ENCODE data around the gene GAR1. TPM values are rescaled to one million over a fixed set of nuclear protein-coding genes. Genes with fewer than 3 reads are reported as not detected.
"Not testable (repeated sequence)": the region's sequence is repeated elsewhere in the genome, so short reads cannot be mapped to it uniquely, and the experiment has no call there.

GAR1 gene
- 36.6 TPM for polyA plus RNA-seq (2013, experiment 1 of 2)
- 40.2 TPM for polyA plus RNA-seq (2013, experiment 2 of 2)

GRCh38 chr4:109815151-109816081 is at the start of gene GAR1:
TSS of gene GAR1 (plus strand) at chr4:109815762. CDS start at chr4:109816165, 403 bp downstream.
- Histone ChIP-seq H3K79me1 (replicated peaks; ENCODE audit: low read length, poor library complexity, severe bottlenecking) (peaks cover 8% of the 10 kb centered on the region), H2BK5ac (ENCODE audit: low read depth, low read length, poor library complexity, severe bottlenecking) (peak within 1 kb of the TSS; percentile 39), H3K36me3 (ENCODE audit: control insufficient read depth in 1 of 2, insufficient read depth in 2 of 2, low read depth in 1 of 2, low read length in 2 of 2) (peaks cover 3 to 28% of the 10 kb centered on the region in 2 experiments), H3K27ac (ENCODE audit: low read length, poor library complexity, severe bottlenecking) (peak within 1 kb of the TSS; percentile 86), H2BK12ac (ENCODE audit: low read length in 2 of 2) (peak within 1 kb of the TSS; percentile 37 to 77), H3K4ac (ENCODE audit: low read depth in 1 of 2, low read length in 2 of 2) (peak within 1 kb of the TSS; percentile 75 to 97), H3K4me2 (ENCODE audit: low read length, poor library complexity, severe bottlenecking) (peak within 1 kb of the TSS; percentile 94), H3K18ac (ENCODE audit: low read depth in 1 of 2, low read length in 2 of 2) (peak within 1 kb of the TSS; percentile 59 to 86), H4K91ac (ENCODE audit: low read length) (peak within 1 kb of the TSS; percentile 34), H4K8ac (ENCODE audit: low read length) (peak within 1 kb of the TSS; percentile 52), H3K4me3 (ENCODE audit: insufficient read depth in 1 of 2, low read depth in 1 of 2, low read length in 2 of 2) (peak within 1 kb of the TSS; percentile 97 to 100), H2BK15ac (ENCODE audit: low read depth, poor library complexity, severe bottlenecking) (no peak within 1 kb of the TSS), H3K9ac (ENCODE audit: low read length) (peak within 1 kb of the TSS; percentile 98), H3K4me1 (ENCODE audit: control insufficient read depth, insufficient read depth, low read depth, low read length) (no peaks in the 10 kb centered on the region), H3K14ac (ENCODE audit: low read length in 2 of 2) (peak within 1 kb of the TSS in 1 of 2 experiments; percentile 95), H2AFZ (ENCODE audit: low read depth, low read length) (peak within 1 kb of the TSS; percentile 91), H2BK120ac (ENCODE audit: low read depth, low read length) (no peak within 1 kb of the TSS), H3K23ac (ENCODE audit: low read length in 2 of 2) (no peak within 1 kb of the TSS), H3K27me3 (ENCODE audit: control insufficient read depth in 1 of 2, insufficient read depth in 1 of 2, low read length in 2 of 2) (no peaks in the 10 kb centered on the region), H2AK5ac (ENCODE audit: low read length, severe bottlenecking) (peak within 1 kb of the TSS; percentile 54), H3K9me3 (ENCODE audit: control insufficient read depth, low read length) (no peaks in the 10 kb centered on the region)
- DNase-seq, result peak; percentile 95
- under 1% methylated on average over 53 of the region's 53 CpGs for WGBS

GRCh38 chr4:109782092-109782491 is 33.5 kb upstream of the GAR1 start:
- not testable (repeated sequence) for H3K79me1 ChIP-seq (replicated peaks; ENCODE audit: low read length, poor library complexity, severe bottlenecking); H2AK5ac ChIP-seq (ENCODE audit: low read length, severe bottlenecking); H3K27ac ChIP-seq (ENCODE audit: low read length, poor library complexity, severe bottlenecking); H2BK5ac ChIP-seq (ENCODE audit: low read depth, low read length, poor library complexity, severe bottlenecking); H3K4me3 ChIP-seq (ENCODE audit: insufficient read depth in 1 of 2, low read depth in 1 of 2, low read length in 2 of 2); H3K36me3 ChIP-seq (ENCODE audit: control insufficient read depth in 1 of 2, insufficient read depth in 2 of 2, low read depth in 1 of 2, low read length in 2 of 2); H3K4me2 ChIP-seq (ENCODE audit: low read length, poor library complexity, severe bottlenecking); H3K9ac ChIP-seq (ENCODE audit: low read length); H3K4ac ChIP-seq (ENCODE audit: low read depth in 1 of 2, low read length in 2 of 2); H4K91ac ChIP-seq (ENCODE audit: low read length); H2AFZ ChIP-seq (ENCODE audit: low read depth, low read length); H2BK12ac ChIP-seq (ENCODE audit: low read length in 2 of 2); H2BK120ac ChIP-seq (ENCODE audit: low read depth, low read length); H3K14ac ChIP-seq (ENCODE audit: low read length in 2 of 2); H3K27me3 ChIP-seq (ENCODE audit: control insufficient read depth in 1 of 2, insufficient read depth in 1 of 2, low read length in 2 of 2); H3K9me3 ChIP-seq (ENCODE audit: control insufficient read depth, low read length); DNase-seq; H4K8ac ChIP-seq (ENCODE audit: low read length); H2BK15ac ChIP-seq (ENCODE audit: low read depth, poor library complexity, severe bottlenecking); H3K18ac ChIP-seq (ENCODE audit: low read depth in 1 of 2, low read length in 2 of 2); H3K4me1 ChIP-seq (ENCODE audit: control insufficient read depth, insufficient read depth, low read depth, low read length); H3K23ac ChIP-seq (ENCODE audit: low read length in 2 of 2)
- WGBS, result no CpG with 5 or more reads among the region's 2 CpGs

DNA sequence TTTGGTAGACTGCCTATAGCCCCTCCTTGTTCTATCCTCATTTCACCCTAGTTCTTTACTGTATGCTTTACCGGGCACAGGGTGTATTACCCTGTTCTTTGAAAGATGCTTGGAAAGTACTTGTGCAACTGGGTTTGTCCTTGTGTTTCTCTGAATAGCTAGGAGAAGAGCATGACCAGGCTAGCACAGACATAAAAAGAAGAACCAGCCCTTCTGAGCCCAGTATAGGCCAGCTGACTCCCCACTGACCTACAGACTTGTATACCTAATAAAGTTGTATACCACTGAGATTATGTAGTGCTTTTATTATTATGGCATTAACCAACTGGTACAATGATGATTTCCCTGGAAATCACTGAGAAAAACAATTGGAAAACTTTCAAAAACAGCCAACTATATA is 28.7 kb upstream of the GAR1 start:
- Histone ChIP-seq H2AK5ac (ENCODE audit: low read length, severe bottlenecking) (no peak overlapping the region), H3K4ac (ENCODE audit: low read depth in 1 of 2, low read length in 2 of 2) (no peak overlapping the region), H3K27me3 (ENCODE audit: control insufficient read depth in 1 of 2, insufficient read depth in 1 of 2, low read length in 2 of 2) (no peaks in the 10 kb centered on the region), H2BK12ac (ENCODE audit: low read length in 2 of 2) (no peak overlapping the region), H3K18ac (ENCODE audit: low read depth in 1 of 2, low read length in 2 of 2) (no peak overlapping the region), H3K27ac (ENCODE audit: low read length, poor library complexity, severe bottlenecking) (no peak overlapping the region), H3K36me3 (ENCODE audit: control insufficient read depth in 1 of 2, insufficient read depth in 2 of 2, low read depth in 1 of 2, low read length in 2 of 2) (no peaks in the 10 kb centered on the region), H3K4me2 (ENCODE audit: low read length, poor library complexity, severe bottlenecking) (no peak overlapping the region), H3K79me1 (replicated peaks; ENCODE audit: low read length, poor library complexity, severe bottlenecking) (no peaks in the 10 kb centered on the region), H4K8ac (ENCODE audit: low read length) (no peak overlapping the region), H2AFZ (ENCODE audit: low read depth, low read length) (no peak overlapping the region), H3K4me1 (ENCODE audit: control insufficient read depth, insufficient read depth, low read depth, low read length) (no peaks in the 10 kb centered on the region), H3K9me3 (ENCODE audit: control insufficient read depth, low read length) (no peaks in the 10 kb centered on the region), H3K4me3 (ENCODE audit: insufficient read depth in 1 of 2, low read depth in 1 of 2, low read length in 2 of 2) (no peak overlapping the region), H3K9ac (ENCODE audit: low read length) (no peak overlapping the region), H2BK5ac (ENCODE audit: low read depth, low read length, poor library complexity, severe bottlenecking) (no peak overlapping the region), H4K91ac (ENCODE audit: low read length) (no peak overlapping the region), H2BK15ac (ENCODE audit: low read depth, poor library complexity, severe bottlenecking) (no peak overlapping the region), H3K14ac (ENCODE audit: low read length in 2 of 2) (no peak overlapping the region), H3K23ac (ENCODE audit: low read length in 2 of 2) (no peak overlapping the region), H2BK120ac (ENCODE audit: low read depth, low read length) (no peak overlapping the region)
- WGBS, result no CpG with 5 or more reads among the region's 1 CpG
- no peak for DNase-seq

DNA sequence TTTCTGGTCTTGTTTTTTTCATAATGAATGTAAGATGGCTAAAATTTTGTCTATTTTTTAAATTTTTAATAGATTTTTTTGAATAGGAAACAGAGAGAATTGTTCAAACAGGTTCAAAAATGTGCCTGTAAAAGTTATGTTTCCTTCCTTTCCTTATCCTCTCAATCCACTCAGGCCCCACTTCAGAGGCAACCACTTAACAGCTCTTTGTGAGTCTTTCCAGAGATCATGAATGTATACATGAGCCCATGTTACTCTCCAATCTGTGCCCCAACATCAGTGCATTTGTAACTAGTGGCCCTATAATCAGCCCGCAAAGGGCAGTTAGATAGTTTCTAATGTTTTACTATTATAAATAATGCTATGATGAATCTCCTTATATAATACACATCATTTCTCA is 27.8 kb upstream of the GAR1 start:
- Histone ChIP-seq H3K36me3 (ENCODE audit: control insufficient read depth in 1 of 2, insufficient read depth in 2 of 2, low read depth in 1 of 2, low read length in 2 of 2) (no peaks in the 10 kb centered on the region), H3K9ac (ENCODE audit: low read length) (no peak overlapping the region), H3K23ac (ENCODE audit: low read length in 2 of 2) (no peak overlapping the region), H2AK5ac (ENCODE audit: low read length, severe bottlenecking) (no peak overlapping the region), H3K9me3 (ENCODE audit: control insufficient read depth, low read length) (no peaks in the 10 kb centered on the region), H3K4me2 (ENCODE audit: low read length, poor library complexity, severe bottlenecking) (no peak overlapping the region), H3K14ac (ENCODE audit: low read length in 2 of 2) (no peak overlapping the region), H3K4me1 (ENCODE audit: control insufficient read depth, insufficient read depth, low read depth, low read length) (no peaks in the 10 kb centered on the region), H2AFZ (ENCODE audit: low read depth, low read length) (no peak overlapping the region), H2BK120ac (ENCODE audit: low read depth, low read length) (no peak overlapping the region), H3K18ac (ENCODE audit: low read depth in 1 of 2, low read length in 2 of 2) (no peak overlapping the region), H3K4me3 (ENCODE audit: insufficient read depth in 1 of 2, low read depth in 1 of 2, low read length in 2 of 2) (no peak overlapping the region), H3K27ac (ENCODE audit: low read length, poor library complexity, severe bottlenecking) (no peak overlapping the region), H2BK15ac (ENCODE audit: low read depth, poor library complexity, severe bottlenecking) (no peak overlapping the region), H3K4ac (ENCODE audit: low read depth in 1 of 2, low read length in 2 of 2) (no peak overlapping the region), H2BK5ac (ENCODE audit: low read depth, low read length, poor library complexity, severe bottlenecking) (no peak overlapping the region), H3K79me1 (replicated peaks; ENCODE audit: low read length, poor library complexity, severe bottlenecking) (no peaks in the 10 kb centered on the region), H4K8ac (ENCODE audit: low read length) (no peak overlapping the region), H2BK12ac (ENCODE audit: low read length in 2 of 2) (no peak overlapping the region), H4K91ac (ENCODE audit: low read length) (no peak overlapping the region), H3K27me3 (ENCODE audit: control insufficient read depth in 1 of 2, insufficient read depth in 1 of 2, low read length in 2 of 2) (no peaks in the 10 kb centered on the region)
- WGBS, result no CpG with 5 or more reads among the region's 1 CpG
- no peak for DNase-seq

Measured in mesenchymal stem cell (in vitro differentiated cells and primary cell).